Measurements from ENCODE around the gene LRIG2. TPM values are rescaled to one million over a fixed set of nuclear protein-coding genes. Genes with fewer than 3 reads are reported as not detected.
"Not testable (repeated sequence)": the region's sequence is repeated elsewhere in the genome, so short reads cannot be mapped to it uniquely, and the experiment has no call there.

The LRIG2 gene
- total RNA-seq = 10 to 100 TPM; 11.5 to 14.1 TPM
- long read RNA-seq, donor 1, full-length matches to known transcripts = 1 of 3 reads
- long read RNA-seq, donor 1, partial matches to known transcripts = 0 of 3 reads
- long read RNA-seq, donor 1, other reads (novel, unspliced or antisense) = 2 of 3 reads
- long read RNA-seq, donor 2, partial matches to known transcripts = 3 of 4 reads
- long read RNA-seq, donor 2, other reads (novel, unspliced or antisense) = 1 of 4 reads

- DNase-seq (ENCODE audit: low spot score) = peak; percentile 100
- intact Hi-C loops (cut with DNase I) = no loop called here
These were observed at the start of gene LRIG2 for GRCh38 chr1:113072757-113073478. LRIG2 (plus strand) TSS chr1:113073198; CDS start chr1:113073407, 209 bp downstream.

DNA sequence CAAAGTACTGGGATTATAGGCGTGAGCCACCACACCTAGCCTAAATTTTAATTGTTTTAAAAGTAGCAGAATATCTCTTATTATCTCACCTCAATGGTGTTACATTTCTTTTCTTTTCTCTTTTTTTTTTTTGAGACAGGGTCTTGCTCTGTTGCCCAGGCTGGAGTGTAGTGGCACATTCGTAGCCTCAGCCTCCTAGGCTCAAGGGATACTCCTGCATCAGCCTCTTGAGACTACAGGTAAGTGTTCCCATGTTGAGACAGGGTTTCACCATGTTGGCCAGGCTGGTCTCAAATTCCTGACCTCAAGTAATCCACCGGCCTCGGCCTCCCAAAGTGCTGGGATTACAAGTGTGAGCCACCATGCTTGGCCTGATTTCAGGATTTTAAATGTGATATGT, 49.7 kb upstream of the LRIG2 start:
- DNase-seq (ENCODE audit: low spot score); intact Hi-C loops (cut with DNase I): not testable (repeated sequence)

GRCh38 chr1:113027007-113027406, 46.0 kb upstream of the LRIG2 start:
- intact Hi-C loops (cut with DNase I) = no loop called here
- DNase-seq (ENCODE audit: low spot score) = no peak

DNA sequence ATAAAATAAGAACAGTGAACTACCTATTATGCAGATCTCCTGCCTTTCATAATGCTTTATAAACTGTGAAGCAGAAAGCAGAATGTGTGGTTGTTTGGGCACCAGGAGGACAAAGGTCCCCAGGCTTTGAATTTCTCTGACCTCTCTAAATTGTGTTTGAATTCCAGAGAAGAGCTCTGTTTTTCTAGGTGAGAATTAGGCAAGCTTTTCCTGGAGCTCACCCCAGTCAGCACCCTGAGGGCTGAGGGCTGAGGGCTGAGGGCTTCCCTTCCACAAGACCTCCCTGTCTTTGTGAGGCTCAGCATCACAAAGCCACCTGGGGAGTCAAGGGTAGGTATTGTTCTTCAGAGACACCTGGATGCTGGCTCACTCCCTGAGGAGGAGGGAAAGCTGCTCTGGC, 45.5 kb upstream of the LRIG2 start:
- DNase-seq (ENCODE audit: low spot score) = no peak
- intact Hi-C loops (cut with DNase I) = no loop called here

DNA sequence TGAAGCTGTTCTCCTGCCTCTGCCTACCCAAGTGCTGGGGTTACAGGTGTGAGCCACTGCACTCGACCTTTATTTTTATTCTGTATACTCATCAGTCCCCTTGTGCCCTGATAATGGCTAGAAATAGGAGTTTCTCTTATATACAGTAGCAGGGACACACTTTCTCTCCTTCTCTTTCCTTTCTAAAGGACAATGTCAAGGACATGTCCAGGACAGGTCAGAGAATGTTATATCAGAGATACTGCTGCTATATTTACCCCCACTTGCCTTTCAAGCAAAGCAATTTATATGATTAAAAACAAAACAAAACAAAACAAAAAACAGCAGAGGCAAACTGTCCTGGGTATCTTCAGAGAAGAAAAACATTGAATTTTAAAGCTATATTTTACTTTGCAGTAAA, 43.2 kb upstream of the LRIG2 start:
- DNase-seq (ENCODE audit: low spot score) = no peak
- intact Hi-C loops (cut with DNase I) = loop anchor here in 1 of 2 donors (10.0 kb wide), 1 partner anchor 305 kb away; no protein-coding TSS in a partner anchor

- DNase-seq (ENCODE audit: low spot score) = no peak
- intact Hi-C loops (cut with DNase I) = loop anchor here in 1 of 2 donors (10.0 kb wide), 1 partner anchor 307 kb away; no protein-coding TSS in a partner anchor
These were observed 41.6 kb upstream of the LRIG2 start for GRCh38 chr1:113031171-113031933.

GRCh38 chr1:113035086-113035485, 37.9 kb upstream of the LRIG2 start:
- intact Hi-C loops (cut with DNase I) = loop anchor here in 1 of 2 donors (10.0 kb wide), 1 partner anchor 310 kb away; no protein-coding TSS in a partner anchor

GRCh38 chr1:113036639-113037321, 36.2 kb upstream of the LRIG2 start:
- intact Hi-C loops (cut with DNase I) = loop anchor here in 1 of 2 donors (10.0 kb wide), 1 partner anchor 312 kb away; no protein-coding TSS in a partner anchor
- DNase-seq (ENCODE audit: low spot score) = no peak

More at GRCh38 chr1:113035086-113035485, 37.9 kb upstream of the LRIG2 start:
- no peak for DNase-seq (ENCODE audit: low spot score)

- intact Hi-C loops (cut with DNase I) = loop anchor here (5.0 to 10.0 kb wide), 5 partner anchors 88 to 325 kb away; partner anchors contain the start of gene PPM1J (in 1 of the 2)
- DNase-seq (ENCODE audit: low spot score) = no peak
These were observed 33.0 kb upstream of the LRIG2 start for GRCh38 chr1:113040041-113040440.

- intact Hi-C loops (cut with DNase I) = loop anchor here (5.0 to 10.0 kb wide), 5 partner anchors 89 to 326 kb away; partner anchors contain the start of gene PPM1J (in 1 of the 2)
- DNase-seq (ENCODE audit: low spot score) = no peak
These were observed 32.1 kb upstream of the LRIG2 start for GRCh38 chr1:113040718-113041412.

DNA sequence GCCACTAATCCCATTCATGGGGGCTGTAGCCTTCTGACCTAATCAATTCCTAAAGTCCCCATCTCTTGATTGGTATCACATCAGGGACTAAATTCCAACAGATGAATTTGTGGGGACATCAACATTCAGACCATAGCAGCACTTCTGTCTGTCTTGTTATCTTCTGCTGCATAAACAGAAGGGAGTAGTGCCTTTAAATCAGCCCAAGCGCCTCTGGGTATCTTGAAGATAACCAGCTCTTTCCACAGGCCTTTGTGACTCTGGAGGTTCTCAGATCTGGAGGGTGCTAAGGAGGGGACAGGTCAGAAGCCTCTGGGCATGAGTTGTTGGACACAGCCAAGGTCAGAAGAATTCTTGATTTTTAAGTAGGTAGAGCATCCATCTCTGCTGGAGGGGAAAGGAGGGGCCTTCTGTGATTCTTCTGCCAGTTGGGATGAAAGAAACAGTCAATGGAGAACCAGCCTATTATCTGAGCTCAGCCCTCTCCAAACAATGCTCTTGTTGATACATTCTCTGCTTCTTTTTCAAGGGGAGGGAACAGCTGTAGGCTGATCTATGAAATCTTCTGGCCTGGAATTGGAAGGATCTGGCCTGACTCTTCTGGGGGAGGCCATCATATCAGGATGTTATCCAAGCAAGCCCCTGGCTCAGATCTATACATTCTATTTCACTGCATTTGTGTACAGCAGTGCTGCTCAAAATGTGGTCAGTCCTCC, 31.3 kb upstream of the LRIG2 start:
- DNase-seq (ENCODE audit: low spot score) = no peak
- intact Hi-C loops (cut with DNase I) = loop anchor here (5.0 to 10.0 kb wide), 5 partner anchors 89 to 327 kb away; partner anchors contain the start of gene PPM1J (in 1 of the 2)

GRCh38 chr1:113042285-113043143, 30.5 kb upstream of the LRIG2 start:
- peak; percentile 93 for DNase-seq (ENCODE audit: low spot score)
- intact Hi-C loops (cut with DNase I) = loop anchor here (5.0 to 10.0 kb wide), 5 partner anchors 90 to 328 kb away; partner anchors contain the start of gene PPM1J (in 1 of the 2)

DNA sequence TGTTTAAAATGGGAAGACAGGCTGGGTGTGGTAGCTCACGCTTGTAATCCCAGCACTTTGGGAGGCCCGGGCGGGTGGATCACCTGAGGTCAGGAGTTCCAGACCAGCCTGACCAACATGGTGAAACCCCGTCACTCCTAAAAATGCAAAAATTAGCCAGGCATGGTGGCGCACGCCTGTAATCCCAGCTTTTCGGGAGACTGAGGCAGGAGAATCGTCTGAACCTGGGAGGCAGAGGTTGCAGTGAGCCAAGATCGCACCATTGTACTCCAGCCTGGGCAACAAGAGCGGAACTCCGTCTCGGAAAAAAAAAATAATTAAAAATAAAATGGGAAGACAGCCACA, 29.9 kb upstream of the LRIG2 start:
- DNase-seq (ENCODE audit: low spot score) = not testable (repeated sequence)
- intact Hi-C loops (cut with DNase I) = loop anchor here (5.0 to 10.0 kb wide), 5 partner anchors 91 to 328 kb away; partner anchors contain the start of gene PPM1J (in 1 of the 2)

GRCh38 chr1:113046569-113046968, 26.4 kb upstream of the LRIG2 start:
- no peak for DNase-seq (ENCODE audit: low spot score)
- intact Hi-C loops (cut with DNase I) = loop anchor here (10.0 kb wide), 2 partner anchors 242 to 332 kb away; partner anchors contain the start of gene PPM1J (in 1 of the 2)

DNA sequence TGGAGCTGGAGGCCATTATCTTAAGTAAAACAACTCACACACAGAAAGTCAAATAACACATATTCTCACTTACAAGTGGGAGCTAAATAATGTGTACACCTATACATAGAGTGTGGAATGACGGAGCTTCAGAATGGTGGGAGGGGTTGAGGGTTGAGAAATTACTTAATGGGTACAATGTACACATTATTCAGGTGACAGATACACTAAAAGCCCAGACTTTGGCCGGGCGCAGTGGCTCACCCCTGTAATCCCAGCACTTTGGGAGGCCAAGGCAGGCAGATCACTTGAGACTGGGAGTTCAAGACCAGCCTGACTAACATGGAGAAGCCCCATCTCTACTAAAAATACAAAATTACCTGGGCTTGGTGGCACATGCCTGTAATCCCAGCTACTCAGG, 24.9 kb upstream of the LRIG2 start:
- DNase-seq (ENCODE audit: low spot score) = no peak
- intact Hi-C loops (cut with DNase I) = loop anchor here (10.0 kb wide), 2 partner anchors 243 to 333 kb away; partner anchors contain the start of gene PPM1J (in 1 of the 2)

DNA sequence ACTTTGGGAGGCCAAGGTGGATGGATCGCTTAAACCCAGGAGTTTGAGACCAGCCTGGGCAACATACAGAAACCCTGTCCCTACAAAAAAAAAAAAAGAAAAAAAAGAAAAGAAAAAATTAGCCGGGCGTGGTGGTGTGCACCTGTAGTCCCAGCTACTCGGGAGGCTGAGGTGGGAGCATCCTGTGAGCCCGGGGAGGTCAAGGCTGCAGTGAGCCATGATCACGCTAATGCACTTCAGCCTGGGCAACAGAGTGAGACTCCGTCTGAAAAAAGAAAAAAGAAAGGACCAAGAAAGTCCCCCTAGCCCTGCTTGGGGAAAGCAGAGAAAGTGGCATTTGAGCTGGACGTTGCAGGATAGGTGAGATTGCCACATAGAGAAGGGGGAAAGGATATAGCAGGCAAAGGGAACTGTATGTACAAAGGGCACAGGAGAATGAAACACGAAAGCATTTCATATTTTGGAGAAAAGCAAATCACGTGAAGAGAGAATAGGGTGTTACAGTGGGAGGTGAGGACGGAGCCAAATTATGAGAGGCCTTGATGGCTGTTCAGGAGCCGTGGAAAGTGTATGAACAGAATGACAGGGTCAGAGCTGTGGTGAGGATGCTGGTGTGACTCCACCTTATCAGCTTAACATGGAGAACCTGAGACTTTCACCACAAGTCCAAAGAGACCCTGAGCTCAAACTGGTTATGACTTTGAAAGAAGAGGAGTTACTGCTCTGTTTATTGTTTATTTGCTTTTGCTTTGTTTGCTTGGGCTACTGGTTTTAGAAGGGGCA, 19.5 kb upstream of the LRIG2 start:
- intact Hi-C loops (cut with DNase I) = loop anchor here in 1 of 2 donors (5.0 kb wide), 1 partner anchor 241 kb away; no protein-coding TSS in a partner anchor

More for the DNA sequence above, 19.5 kb upstream of the LRIG2 start:
- no peak for DNase-seq (ENCODE audit: low spot score)
